Lung (tissue), 12 donors: ENCODE data around the gene B3GNT2. TPM values are rescaled to one million over a fixed set of nuclear protein-coding genes. Genes with fewer than 3 reads are reported as not detected.

Source experiments
- ATAC-seq: fragments of 200-7000 bp; cut with Tn5 transposase; one replicate; pipeline ENCODE4 v1.9.1; 2020; ENCODE audit warnings: moderate number of reproducible peaks; ENCODE audit not compliant: insufficient read depth, low FRiP score
- DNase-seq, 3 donors: peaks; one replicate each; pipeline ENCODE4 v3.0.0-alpha.2; 2013 to 2017
- H3K27ac ChIP-seq, 2 donors: one replicate each; pipeline ENCODE4 v1.5.1; 2013; ENCODE audit warnings: mild to moderate bottlenecking in 2 of 2, moderate library complexity in 2 of 2, control low read depth in 1 of 2, inconsistent platforms in 1 of 2, low read depth in 1 of 2, low read length in 1 of 2
- H3K27me3 ChIP-seq, 3 donors: one replicate each; pipeline ENCODE4 v1.5.1; 2013; ENCODE audit warnings: low read length in 2 of 3; ENCODE audit not compliant: control insufficient read depth in 3 of 3, insufficient read depth in 3 of 3
- H3K36me3 ChIP-seq, 4 donors: one replicate each; pipeline ENCODE4 v1.5.1; 2013; ENCODE audit warnings: low read length in 4 of 4, mild to moderate bottlenecking in 1 of 4, moderate library complexity in 1 of 4; ENCODE audit not compliant: control insufficient read depth in 4 of 4, insufficient read depth in 4 of 4
- H3K4me1 ChIP-seq, 5 donors: one replicate each; pipeline ENCODE4 v1.5.1; 2013; ENCODE audit warnings: low read length in 5 of 5, mild to moderate bottlenecking in 2 of 5, moderate library complexity in 1 of 5; ENCODE audit not compliant: control insufficient read depth in 5 of 5, insufficient read depth in 5 of 5
- H3K4me3 ChIP-seq: one replicate; pipeline ENCODE4 v1.5.1; 2013; ENCODE audit warnings: mild to moderate bottlenecking, control low read depth, moderate library complexity
- H3K9ac ChIP-seq, 2 donors: one replicate each; pipeline ENCODE4 v1.5.1; 2013; ENCODE audit warnings: low read length in 2 of 2, control low read depth in 1 of 2; ENCODE audit not compliant: insufficient read depth in 1 of 2
- H3K9me3 ChIP-seq, 4 donors: one replicate each; pipeline ENCODE4 v1.5.1; 2013; ENCODE audit warnings: low read length in 3 of 4, mild to moderate bottlenecking in 1 of 4, moderate library complexity in 1 of 4; ENCODE audit not compliant: control insufficient read depth in 4 of 4, insufficient read depth in 3 of 4
- WGBS, 2 donors: extraction: QIAGEN DNeasy Blood & Tissue Kit; methylation state at CpG; one replicate each; pipeline ENCODE4 v1.1.7; 2013; 5-methylcytosine and 5-hydroxymethylcytosine counted together
- polyA plus RNA-seq, 2 donors: library from polyadenylated mRNA; stranded (reverse); fragments of 200-250 nt; gene quantifications; one replicate each; pipeline ENCODE4 v1.2.1, GENCODE V29; 2013
- total RNA-seq, 2 donors: library from RNA; depleted of rRNA in 1 of 2; stranded (reverse); fragments of >200 nt in 1 of 2; gene quantifications; one replicate each; pipeline ENCODE4 v1.2.1, GENCODE V29; 2014 to 2021
- TF ChIP-seq, protein P1 (sequence below): IDR thresholded peaks from 2 replicates; pipeline ENCODE4 v1.5.1; 2012; ENCODE audit warnings: mild to moderate bottlenecking; ENCODE audit errors: control extremely low read depth, extremely low read depth
- donor health status: control.
- donor health status: control.
- donor health status: Bipolar disorder and iron deficiency.
- donor health status: healthy.
- donor health status: DM: yes; HTN: yes; CAD: no.

The B3GNT2 gene
- total and polyA plus RNA-seq, 4 donors = 11.4 to 41.8 (median 25.4) TPM

DNA sequence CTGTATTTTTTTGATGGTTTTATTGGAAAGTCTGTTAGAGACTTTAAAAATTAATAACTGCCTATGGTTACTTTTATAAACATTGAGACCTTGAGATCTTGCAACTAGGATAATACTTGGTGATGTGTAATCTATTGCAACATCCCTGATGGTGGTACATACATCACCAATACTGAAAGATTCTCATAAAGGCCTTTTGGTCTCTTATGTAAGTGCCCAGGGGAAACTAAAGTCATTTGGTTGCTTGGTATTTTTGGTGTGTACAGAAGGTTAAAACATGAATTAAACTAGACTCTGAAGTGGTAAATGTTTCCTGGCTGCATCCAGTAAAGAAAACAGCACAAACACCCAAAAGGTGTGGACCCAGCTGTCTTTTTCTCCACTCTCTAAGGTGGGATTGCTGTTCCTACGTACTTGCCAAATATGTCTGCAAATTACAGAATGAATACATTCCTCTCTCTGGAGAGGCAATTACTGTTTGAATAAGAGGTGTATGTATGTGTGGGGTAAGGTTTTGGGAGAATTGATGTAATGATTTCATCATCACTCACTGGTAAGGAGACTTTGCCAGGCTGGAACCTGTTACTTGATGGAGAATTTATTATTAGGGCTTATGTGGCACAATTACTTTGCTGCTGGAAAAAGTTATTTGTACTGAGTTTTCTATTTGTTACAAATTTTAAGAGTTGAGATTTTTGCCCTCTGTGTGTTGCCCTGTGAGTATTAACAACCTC lies 3.6 kb downstream of the B3GNT2 start:
- Histone ChIP-seq H3K27me3 (no peaks in the 10 kb centered on the region), H3K4me3 (no peak overlapping the region), H3K27ac (no peak overlapping the region), H3K4me1 (peaks cover 3 to 40% (median 23%) of the 10 kb centered on the region in 5 donors), H3K9ac (no peak overlapping the region), H3K9me3 (no peaks in the 10 kb centered on the region), H3K36me3 (no peaks in the 10 kb centered on the region)
- WGBS, 2 donors = 52 to 70% methylated on average over 1 of the region's 1 CpG
- no peak for DNase-seq
- TF ChIP-seq, protein P1, sequence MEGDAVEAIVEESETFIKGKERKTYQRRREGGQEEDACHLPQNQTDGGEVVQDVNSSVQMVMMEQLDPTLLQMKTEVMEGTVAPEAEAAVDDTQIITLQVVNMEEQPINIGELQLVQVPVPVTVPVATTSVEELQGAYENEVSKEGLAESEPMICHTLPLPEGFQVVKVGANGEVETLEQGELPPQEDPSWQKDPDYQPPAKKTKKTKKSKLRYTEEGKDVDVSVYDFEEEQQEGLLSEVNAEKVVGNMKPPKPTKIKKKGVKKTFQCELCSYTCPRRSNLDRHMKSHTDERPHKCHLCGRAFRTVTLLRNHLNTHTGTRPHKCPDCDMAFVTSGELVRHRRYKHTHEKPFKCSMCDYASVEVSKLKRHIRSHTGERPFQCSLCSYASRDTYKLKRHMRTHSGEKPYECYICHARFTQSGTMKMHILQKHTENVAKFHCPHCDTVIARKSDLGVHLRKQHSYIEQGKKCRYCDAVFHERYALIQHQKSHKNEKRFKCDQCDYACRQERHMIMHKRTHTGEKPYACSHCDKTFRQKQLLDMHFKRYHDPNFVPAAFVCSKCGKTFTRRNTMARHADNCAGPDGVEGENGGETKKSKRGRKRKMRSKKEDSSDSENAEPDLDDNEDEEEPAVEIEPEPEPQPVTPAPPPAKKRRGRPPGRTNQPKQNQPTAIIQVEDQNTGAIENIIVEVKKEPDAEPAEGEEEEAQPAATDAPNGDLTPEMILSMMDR = no peak
- ATAC-seq = no peak

DNA sequence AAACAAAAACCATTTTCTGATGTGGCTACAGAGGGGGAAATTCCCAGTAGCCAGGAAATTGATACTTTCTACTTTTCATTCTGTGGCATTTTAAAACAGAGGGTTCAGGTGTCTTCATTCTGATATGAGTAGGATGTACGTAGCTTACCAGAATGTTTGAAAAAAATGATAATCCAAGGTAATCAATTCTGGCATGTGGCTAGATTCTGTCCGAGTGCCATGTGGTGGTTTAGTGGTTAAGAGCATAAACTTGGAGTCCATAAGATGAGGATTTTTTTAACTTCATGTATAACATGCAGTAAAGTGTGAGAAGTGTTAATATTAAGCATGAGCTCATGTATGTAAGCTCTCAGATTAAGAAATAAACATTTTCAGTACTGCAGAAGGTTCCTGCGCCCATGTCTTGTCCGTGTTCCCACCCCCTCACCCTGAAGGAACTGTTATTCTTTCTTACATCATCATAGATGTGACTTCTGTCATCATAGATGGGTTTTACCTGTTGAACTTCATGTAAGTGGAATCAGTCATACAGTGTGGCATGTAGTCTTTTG lies 4.5 kb downstream of the B3GNT2 start:
- no peak overlapping the region for H3K9ac ChIP-seq
- no peaks in the 10 kb centered on the region for H3K36me3 ChIP-seq
- no peaks in the 10 kb centered on the region for H3K9me3 ChIP-seq
- 53 to 67% methylated on average over 4 of the region's 4 CpGs for WGBS, 2 donors
- DNase-seq (no peak), ATAC-seq (no peak)
- TF ChIP-seq, protein P1 = no peak
- H3K4me1 ChIP-seq = peaks cover 2 to 40% (median 18%) of the 10 kb centered on the region in 5 donors
- no peaks in the 10 kb centered on the region for H3K27me3 ChIP-seq
- H3K27ac ChIP-seq = no peak overlapping the region
- H3K4me3 ChIP-seq = no peak overlapping the region

GRCh38 chr2:62200868-62201267 lies 5.0 kb downstream of the B3GNT2 start:
- 52 to 65% methylated on average over 3 of the region's 3 CpGs for WGBS, 2 donors
- H3K9ac ChIP-seq = no peak overlapping the region
- peaks cover 0 to 40% (median 16%) of the 10 kb centered on the region in 5 donors for H3K4me1 ChIP-seq
- ATAC-seq = no peak
- no peaks in the 10 kb centered on the region for H3K9me3 ChIP-seq
- H3K27me3 ChIP-seq = no peaks in the 10 kb centered on the region
- no peak overlapping the region for H3K27ac ChIP-seq
- H3K4me3 ChIP-seq = no peak overlapping the region
- H3K36me3 ChIP-seq = no peaks in the 10 kb centered on the region
- TF ChIP-seq, protein P1 = no peak
- no peak for DNase-seq
